NT2/D1 (cell line): ENCODE measurements around the gene CCDC83.

Experiments used
- SUZ12 ChIP-seq: IDR thresholded peaks from 2 replicates; pipeline ENCODE4 v1.6.1; 2011; ENCODE audit not compliant: insufficient read length, insufficient read depth; ENCODE audit errors: extremely low read depth
- YY1 ChIP-seq: IDR thresholded peaks from 2 replicates; pipeline ENCODE4 v1.6.1; 2011; ENCODE audit not compliant: insufficient read length, insufficient read depth
- ZNF274 ChIP-seq: IDR thresholded peaks from 2 replicates; pipeline ENCODE4 v1.6.1; 2011; ENCODE audit warnings: mild to moderate bottlenecking, low read depth, low read length

- no peak for TF ChIP-seq ZNF274
- no peak for TF ChIP-seq YY1
- no peak for TF ChIP-seq SUZ12
Observed at GRCh38 chr11:85951049-85951405, 95.8 kb downstream of the CCDC83 start.
